Gastrocnemius medialis (tissue), 4 donors: ENCODE data around the gene RBM19. TPM values are rescaled to one million over a fixed set of nuclear protein-coding genes. Genes with fewer than 3 reads are reported as not detected.

Experiments used
- ATAC-seq, 2 donors: fragments of 150-250 bp; one replicate each; pipeline ENCODE4 v1.9.1; 2016
- DNase-seq, 2 donors: peaks; one replicate each; pipeline ENCODE4 v3.0.0-alpha.2; 2019
- H3K27ac ChIP-seq, 4 donors: fragments of 200-600 bp; sonication (generic); 1 replicate in 1 of 4; 2 replicates in 3 of 4; pipeline ENCODE4 v1.5.1; 2016 to 2018; ENCODE audit warnings: mild to moderate bottlenecking in 2 of 4, moderate library complexity in 1 of 4
- H3K27me3 ChIP-seq, 3 donors: fragments of 200-600 bp; sonication (generic) in 2 of 3; 1 replicate in 1 of 3; 2 replicates in 2 of 3; pipeline versions ENCODE4 v1.5.1 to v1.6.0; 2016 to 2019; ENCODE audit warnings: mild to moderate bottlenecking in 1 of 3, moderate library complexity in 1 of 3
- H3K36me3 ChIP-seq, 2 donors: fragments of 200-600 bp; sonication (generic) in 1 of 2; one replicate each; pipeline ENCODE4 v1.5.1; 2017 to 2018
- H3K4me1 ChIP-seq, 2 donors: fragments of 200-600 bp; sonication (generic) in 1 of 2; one replicate each; pipeline ENCODE4 v1.5.1; 2016 to 2017; ENCODE audit warnings: mild to moderate bottlenecking in 2 of 2
- H3K4me3 ChIP-seq, 4 donors: fragments of 200-600 bp; sonication (generic) in 3 of 4; 1 replicate in 1 of 4; 2 replicates in 3 of 4; pipeline ENCODE4 v1.5.1; 2016 to 2019; ENCODE audit warnings: mild to moderate bottlenecking in 2 of 4
- H3K9me3 ChIP-seq, 3 donors: fragments of 200-600 bp; sonication (generic) in 2 of 3; 1 replicate in 1 of 3; 2 replicates in 2 of 3; pipeline ENCODE4 v1.5.1; 2016 to 2019
- CTCF ChIP-seq, 5 experiments: fragments of 450-650 bp in 3 of 5; fragments of 200-600 bp in 2 of 5; sonication (generic) in 2 of 5; IDR thresholded peaks in 4 of 5; conservative IDR thresholded peaks in 1 of 5; 1 replicate in 4 of 5; 2 replicates in 1 of 5; pipeline ENCODE4 v1.5.1; 2016 to 2019; ENCODE audit warnings: antibody characterized with exemption in 5 of 5, mild to moderate bottlenecking in 3 of 5, moderate library complexity in 3 of 5
- POLR2A ChIP-seq, 2 donors: fragments of 450-650 bp; IDR thresholded peaks; one replicate each; pipeline ENCODE4 v1.6.1; 2017; ENCODE audit warnings: antibody characterized with exemption in 2 of 2, mild to moderate bottlenecking in 2 of 2, moderate library complexity in 2 of 2
- in situ Hi-C, 4 donors: fragments of 200-750 bp; cut with MboI; loops; one replicate each; pipeline versions ENCODE4 v1.15.0 to v1.8.0; 2017; ENCODE audit warnings: low sequenced_read_pairs in 4 of 4
- intact Hi-C: fragments of 100-400 bp; cut with DNase I; formaldehyde crosslinking; loops from one replicate; pipeline ENCODE4 v1.15.1; 2023; ENCODE audit warnings: low total_unique reads
- total RNA-seq, 4 donors: library from RNA; depleted of rRNA; stranded (reverse); fragments of >200 nt; gene quantifications; one replicate each; pipeline versions ENCODE4 v1.1.0 to v1.2.3, GENCODE V29; 2016

Gene RBM19
- total RNA-seq, 4 donors from 2014 or later: 21.2 to 28.3 (median 26.8) TPM

DNA sequence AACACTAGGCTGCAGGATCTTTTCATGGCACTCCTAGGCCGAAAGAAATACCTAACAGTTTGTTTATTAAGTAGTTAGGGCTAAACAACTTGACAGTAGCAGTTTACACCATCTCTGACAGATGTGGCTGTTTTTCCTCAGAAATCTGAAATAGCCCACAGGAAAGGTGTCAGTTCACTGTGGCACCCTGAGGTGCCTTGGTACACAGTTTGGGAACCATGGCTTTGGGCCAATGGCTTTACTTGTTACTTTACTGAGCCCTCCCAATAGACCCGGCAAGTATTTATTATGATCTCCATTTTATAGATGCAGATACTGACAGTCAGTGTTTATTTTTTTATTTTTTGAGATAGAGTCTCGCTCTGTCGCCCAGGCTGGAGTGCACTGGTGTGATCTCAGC lies 69.3 kb downstream of the RBM19 start:
- no peaks in the 10 kb centered on the region for H3K27me3 ChIP-seq
- no peak for TF ChIP-seq CTCF (IDR thresholded peaks at IDR 0.05 in 4 of 5, conservative IDR thresholded peaks at IDR 0.05 in 1 of 5)
- TF ChIP-seq POLR2A (IDR thresholded peaks at IDR 0.05): no peak
- in situ Hi-C loops (no loop called here), intact Hi-C loops (no loop called here)
- peaks cover 0 to 4% of the 10 kb centered on the region in 2 donors for H3K36me3 ChIP-seq
- ATAC-seq (no peak), DNase-seq (no peak)
- no peak overlapping the region for H3K27ac ChIP-seq
- no peak overlapping the region for H3K4me3 ChIP-seq
- H3K9me3 ChIP-seq: no peaks in the 10 kb centered on the region
- no peaks in the 10 kb centered on the region for H3K4me1 ChIP-seq

GRCh38 chr12:113896194-113896593 lies 69.9 kb downstream of the RBM19 start:
- DNase-seq (no peak), ATAC-seq (no peak)
- no peak overlapping the region for H3K4me3 ChIP-seq
- H3K36me3 ChIP-seq: peaks cover 0 to 4% of the 10 kb centered on the region in 2 donors
- no peaks in the 10 kb centered on the region for H3K4me1 ChIP-seq
- H3K27ac ChIP-seq: no peak overlapping the region
- TF ChIP-seq POLR2A (IDR thresholded peaks at IDR 0.05): no peak
- TF ChIP-seq CTCF (IDR thresholded peaks at IDR 0.05 in 4 of 5, conservative IDR thresholded peaks at IDR 0.05 in 1 of 5): no peak
- intact Hi-C loops: no loop called here
- no peaks in the 10 kb centered on the region for H3K9me3 ChIP-seq
- in situ Hi-C loops: no loop called here
- no peaks in the 10 kb centered on the region for H3K27me3 ChIP-seq

GRCh38 chr12:113895176-113895575 lies 70.9 kb downstream of the RBM19 start:
- in situ Hi-C loops: no loop called here
- intact Hi-C loops: no loop called here

GRCh38 chr12:113894697-113895096 lies 71.4 kb downstream of the RBM19 start:
- Histone ChIP-seq H3K9me3 (no peaks in the 10 kb centered on the region), H3K4me3 (no peak overlapping the region), H3K4me1 (no peaks in the 10 kb centered on the region), H3K36me3 (peaks cover 0 to 4% of the 10 kb centered on the region in 2 donors), H3K27ac (no peak overlapping the region), H3K27me3 (no peaks in the 10 kb centered on the region)
- TF ChIP-seq CTCF (IDR thresholded peaks at IDR 0.05 in 4 of 5, conservative IDR thresholded peaks at IDR 0.05 in 1 of 5) (no peak), POLR2A (IDR thresholded peaks at IDR 0.05) (no peak)
- no peak for DNase-seq
- ATAC-seq: no peak
- in situ Hi-C loops: no loop called here
- intact Hi-C loops: no loop called here

More at GRCh38 chr12:113895176-113895575, 70.9 kb downstream of the RBM19 start:
- peaks cover 0 to 4% of the 10 kb centered on the region in 2 donors for H3K36me3 ChIP-seq
- DNase-seq: no peak
- ATAC-seq: no peak
- H3K4me3 ChIP-seq: no peak overlapping the region
- no peaks in the 10 kb centered on the region for H3K27me3 ChIP-seq
- TF ChIP-seq POLR2A (IDR thresholded peaks at IDR 0.05): no peak
- TF ChIP-seq CTCF (IDR thresholded peaks at IDR 0.05 in 4 of 5, conservative IDR thresholded peaks at IDR 0.05 in 1 of 5): no peak
- no peaks in the 10 kb centered on the region for H3K9me3 ChIP-seq
- H3K4me1 ChIP-seq: no peaks in the 10 kb centered on the region
- H3K27ac ChIP-seq: no peak overlapping the region

- H3K4me1 ChIP-seq: no peaks in the 10 kb centered on the region
- H3K27me3 ChIP-seq: no peaks in the 10 kb centered on the region
- no peak for DNase-seq
- H3K27ac ChIP-seq: no peak overlapping the region
- TF ChIP-seq POLR2A (IDR thresholded peaks at IDR 0.05): no peak
- H3K36me3 ChIP-seq: peaks cover 0 to 4% of the 10 kb centered on the region in 2 donors
- no peak for ATAC-seq
- intact Hi-C loops (no loop called here), in situ Hi-C loops (no loop called here)
- H3K4me3 ChIP-seq: no peak overlapping the region
- H3K9me3 ChIP-seq: no peaks in the 10 kb centered on the region
Observed at GRCh38 chr12:113893221-113893620, 72.9 kb downstream of the RBM19 start.
